Measurements from ENCODE around the gene CCT7. TPM values are rescaled to one million over a fixed set of nuclear protein-coding genes. Genes with fewer than 3 reads are reported as not detected.

CCT7 gene
- total and polyA plus RNA-seq, 2 of the 8 experiments (the other 6 are each of a cell fraction or from before 2014, with no cell fraction given) = 440 to 474 TPM

GRCh38 chr2:73233154-73233931 is 765 bp upstream of the CCT7 start, which contains the start of gene PRADC1 (continued):
- no peak for TF ChIP-seq ATF2 (IDR thresholded peaks at IDR 0.05; ENCODE audit: low read length)
- no peak for TF ChIP-seq MAFK (IDR thresholded peaks at IDR 0.05; ENCODE audit: low read depth, low read length)
- peak; percentile 33; the same call in 1 of the 2 replicates for TF ChIP-seq TAF1 (IDR thresholded peaks at IDR 0.05; ENCODE audit: low read depth, low read length)
- TF ChIP-seq BRCA1 (IDR thresholded peaks at IDR 0.05; ENCODE audit: low read depth, low read length) = no peak
- no peak for TF ChIP-seq POLR2AphosphoS5 (IDR thresholded peaks at IDR 0.05; ENCODE audit: low read depth, low read length)
- no peak for TF ChIP-seq TAF7 (optimal IDR thresholded peaks at IDR 0.05; ENCODE audit: borderline replicate concordance, low read depth, low read length)
- TF ChIP-seq CHD1 (IDR thresholded peaks at IDR 0.05; ENCODE audit: low read depth, low read length) = no peak
- TF ChIP-seq TBP (IDR thresholded peaks at IDR 0.05; ENCODE audit: low read depth, low read length) = peak; percentile 48; the same call in 1 of the 2 replicates
- TF ChIP-seq SP4 (IDR thresholded peaks at IDR 0.05; ENCODE audit: low read length) = peak; percentile 47; the same call in 1 of the 2 replicates
- TF ChIP-seq ASH2L (IDR thresholded peaks at IDR 0.05; ENCODE audit: low read length) = no peak
- peak; percentile 65; the same call in 1 of the 2 replicates for TF ChIP-seq EGR1 (IDR thresholded peaks at IDR 0.05; ENCODE audit: borderline replicate concordance, low read depth, low read length)
- no peak for TF ChIP-seq CTBP2 (IDR thresholded peaks at IDR 0.05; ENCODE audit: borderline replicate concordance, insufficient read depth, insufficient read length, low read length)
- TF ChIP-seq POU5F1 (IDR thresholded peaks at IDR 0.05; ENCODE audit: low read depth, low read length) = no peak
- no peak for TF ChIP-seq GABPA (IDR thresholded peaks at IDR 0.05; ENCODE audit: borderline replicate concordance, insufficient read depth, low read length)
- peak; percentile 88 for TF ChIP-seq SP2 (IDR thresholded peaks at IDR 0.05; ENCODE audit: low read length)
- TF ChIP-seq GTF2F1 (IDR thresholded peaks at IDR 0.05; ENCODE audit: borderline replicate concordance, low read depth, low read length) = no peak
- TF ChIP-seq KDM5A (IDR thresholded peaks at IDR 0.05; ENCODE audit: low read length) = no peak
- TF ChIP-seq CEBPB (IDR thresholded peaks at IDR 0.05; ENCODE audit: low read depth, low read length) = no peak
- peak; percentile 93 for TF ChIP-seq CHD2 (IDR thresholded peaks at IDR 0.05; ENCODE audit: low read length)
- TF ChIP-seq RFX5 (IDR thresholded peaks at IDR 0.05; ENCODE audit: borderline replicate concordance, low read depth, low read length) = no peak
- TF ChIP-seq SIX5 (IDR thresholded peaks at IDR 0.05; ENCODE audit: low read depth, low read length) = no peak

Measured in H1 (cell line).